RCC 7860 (cell line): ENCODE data around the gene EID3.
A peak's percentile ranks its signal among the peaks of the same experiment; 100 is the strongest.
"Not testable (repeated sequence)": the region's sequence is repeated elsewhere in the genome, so short reads cannot be mapped to it uniquely, and the experiment has no call there.

Experiments used
- DNase-seq: peaks from one replicate; pipeline ENCODE4 v3.0.0-alpha.2; 2015; ENCODE audit warnings: low spot score
- FAIRE-seq: peaks from 2 replicates; lab custom pipeline; 2012; peaks lifted over from hg19 to GRCh38; lab: Jason Lieb, UNC

The EID3 gene

DNA sequence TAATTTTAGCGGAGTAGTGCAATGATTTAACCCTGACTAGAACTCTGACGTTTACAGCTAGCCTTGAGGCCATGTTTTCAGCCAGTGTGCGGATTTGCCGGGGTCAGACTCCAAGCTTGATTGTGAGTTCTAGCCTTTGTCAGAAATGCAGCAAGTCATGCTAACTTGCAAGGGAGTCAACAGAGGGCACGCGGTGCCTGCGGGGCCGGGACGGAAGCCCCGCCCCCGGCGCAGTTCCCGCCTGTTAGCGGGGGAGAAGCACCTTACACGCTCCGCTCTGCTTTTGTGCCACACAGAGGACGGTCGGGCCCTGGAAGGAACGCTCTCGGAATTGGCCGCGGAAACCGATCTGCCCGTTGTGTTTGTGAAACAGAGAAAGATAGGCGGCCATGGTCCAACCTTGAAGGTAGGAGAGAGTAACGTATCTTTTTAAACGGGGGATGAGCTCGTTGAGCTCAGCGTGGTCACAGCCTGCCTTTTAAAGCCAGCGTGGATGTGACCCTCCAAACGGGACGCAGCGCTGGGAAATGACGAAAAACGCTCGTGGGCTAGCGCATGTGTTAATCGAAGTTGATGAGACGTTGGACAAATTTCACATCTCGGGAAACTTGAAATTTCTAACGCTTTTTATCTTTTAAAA lies 14.8 kb upstream of the EID3 start:
- FAIRE-seq (peak; percentile 44), DNase-seq (peak; percentile 78)

DNA sequence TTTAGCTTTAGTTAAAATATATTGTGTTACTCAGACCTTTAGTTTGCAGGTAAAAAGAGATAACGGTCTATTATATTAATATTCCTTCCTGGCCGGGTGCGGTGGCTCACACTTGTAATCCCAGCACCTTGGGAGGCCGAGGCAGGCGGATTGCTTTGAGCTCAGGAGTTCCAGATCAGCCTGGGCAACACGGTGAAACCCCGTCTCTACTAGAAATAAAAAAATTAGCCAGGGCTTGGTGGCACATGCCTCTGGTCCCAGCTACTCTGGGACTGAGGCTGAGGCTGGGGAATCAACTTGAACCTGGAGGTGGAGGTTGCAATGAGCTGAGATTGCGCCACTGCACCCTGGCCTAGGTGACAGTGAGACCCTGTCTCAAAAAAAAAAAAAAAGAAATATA lies 13.2 kb upstream of the EID3 start:
- no peak for FAIRE-seq
- no peak for DNase-seq

DNA sequence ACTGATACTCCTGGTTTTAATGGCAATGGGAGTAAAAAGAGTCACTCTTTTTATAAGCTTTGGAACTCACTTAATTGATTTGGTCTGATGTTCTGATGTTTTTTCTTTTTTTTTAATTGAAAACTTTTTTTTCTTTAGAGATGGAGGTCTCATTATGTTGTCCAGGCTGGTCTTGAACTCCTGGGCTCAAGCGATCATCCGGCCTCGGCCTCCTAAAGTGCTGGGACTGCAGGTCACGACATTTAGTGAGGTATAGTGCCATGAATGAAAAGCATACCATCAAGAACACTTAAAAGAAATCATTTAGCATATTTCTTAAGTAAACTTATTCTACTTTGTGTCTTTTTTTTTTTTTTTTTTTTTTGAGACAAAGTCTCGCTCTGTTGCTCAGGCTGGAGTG lies 12.7 kb upstream of the EID3 start:
- DNase-seq (no peak), FAIRE-seq (no peak)

GRCh38 chr12:104291867-104292524 lies 11.5 kb upstream of the EID3 start:
- DNase-seq (no peak), FAIRE-seq (no peak)

- DNase-seq, result no peak
- no peak for FAIRE-seq
Observed at GRCh38 chr12:104292872-104293794, 10.4 kb upstream of the EID3 start.

GRCh38 chr12:104294158-104294859 lies 9.2 kb upstream of the EID3 start:
- DNase-seq, FAIRE-seq: not testable (repeated sequence)

DNA sequence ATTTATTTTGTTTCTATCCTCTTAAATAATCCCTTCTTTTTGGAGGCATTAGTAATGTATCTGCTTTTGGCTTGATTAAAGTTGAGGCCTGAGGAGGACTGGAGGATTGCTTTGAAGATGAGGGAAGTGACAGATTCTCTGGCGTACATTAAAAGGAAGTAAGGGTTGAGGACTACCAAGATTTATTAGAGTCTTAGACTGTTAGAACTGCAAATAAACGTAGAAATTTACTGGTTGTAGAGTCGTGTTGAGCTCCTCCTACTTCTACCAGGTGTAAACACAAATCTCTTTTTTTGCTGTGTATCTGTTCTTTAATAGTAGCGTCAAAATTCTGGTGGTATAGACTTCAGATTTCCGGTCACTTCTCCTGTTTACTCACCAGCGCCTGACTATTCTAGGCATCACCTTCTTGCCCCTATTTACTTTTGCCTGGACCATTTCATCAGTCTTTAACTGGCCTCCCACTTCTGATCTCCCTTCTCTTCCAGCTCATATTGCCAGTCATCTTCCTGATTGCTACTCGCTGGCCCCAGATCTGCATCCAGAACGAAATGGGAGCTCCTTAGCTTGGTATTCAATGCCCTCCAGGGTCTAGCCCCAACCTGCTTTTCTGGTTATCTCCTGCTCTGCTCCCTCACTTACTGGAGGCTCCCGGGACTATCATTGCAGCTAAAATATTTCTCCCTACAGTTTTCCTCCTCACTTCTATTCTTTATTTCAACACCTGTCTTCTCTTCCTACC lies 8.4 kb upstream of the EID3 start:
- no peak for DNase-seq
- FAIRE-seq, result no peak

GRCh38 chr12:104295954-104296353 lies 7.6 kb upstream of the EID3 start:
- DNase-seq (no peak), FAIRE-seq (no peak)

GRCh38 chr12:104296718-104297117 lies 6.8 kb upstream of the EID3 start:
- FAIRE-seq, result no peak

DNA sequence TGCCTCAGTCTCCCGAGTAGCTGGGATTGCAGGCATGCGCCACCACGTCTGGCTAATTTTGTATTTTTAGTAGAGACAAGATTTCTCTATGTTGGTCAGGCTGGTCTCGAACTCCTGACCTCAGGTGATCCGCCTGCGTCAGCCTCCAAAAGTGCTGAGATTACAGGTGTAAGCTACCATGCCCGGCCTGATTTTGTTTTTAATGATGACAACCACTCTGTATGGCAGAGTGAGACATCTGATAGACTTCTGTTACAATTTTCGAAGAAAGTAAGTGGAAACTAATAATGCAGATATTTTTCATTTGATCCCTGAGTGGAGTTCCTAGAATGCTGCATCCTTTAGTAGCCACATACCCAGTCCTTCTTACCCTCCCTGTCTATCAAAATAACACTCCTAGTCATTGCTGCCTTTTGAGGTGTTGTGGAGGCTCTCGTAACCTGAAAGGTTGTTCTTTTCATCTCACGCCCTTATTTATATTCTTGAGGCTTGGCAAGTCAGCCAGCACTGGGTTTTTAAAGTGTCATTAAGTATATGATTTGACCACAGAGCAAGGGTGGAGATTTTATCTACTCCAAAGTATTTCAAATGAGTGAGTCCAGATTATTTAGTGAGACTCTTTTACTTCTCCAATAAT lies 5.9 kb upstream of the EID3 start:
- FAIRE-seq, result no peak

More at GRCh38 chr12:104296718-104297117, 6.8 kb upstream of the EID3 start:
- DNase-seq, result no peak

GRCh38 chr12:104299842-104300481 lies 3.6 kb upstream of the EID3 start:
- FAIRE-seq (no peak), DNase-seq (no peak)

More for the DNA sequence above, 5.9 kb upstream of the EID3 start:
- no peak for DNase-seq

GRCh38 chr12:104304261-104305009 lies 896 bp downstream of the EID3 start:
- DNase-seq, result no peak
- no peak for FAIRE-seq

DNA sequence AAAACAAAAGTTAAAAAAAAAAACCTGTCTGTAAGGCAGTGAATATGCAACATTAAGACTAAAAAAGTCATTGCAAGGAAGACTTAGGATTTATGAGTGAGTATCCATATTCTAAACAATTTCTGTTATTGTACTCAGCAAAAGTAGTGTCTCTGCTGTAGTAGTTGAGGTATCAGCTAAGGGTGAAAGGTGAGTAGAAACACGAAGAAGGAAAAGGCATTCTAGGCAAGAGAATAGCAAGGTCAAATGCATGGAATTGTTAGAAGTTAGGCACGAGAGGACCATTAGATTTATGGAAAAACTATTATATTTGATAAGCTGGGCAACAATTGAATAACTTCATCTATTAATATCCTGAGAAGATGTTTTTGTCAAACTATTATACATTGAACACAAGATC lies 1.8 kb downstream of the EID3 start:
- FAIRE-seq, result no peak
- DNase-seq, result no peak

DNA sequence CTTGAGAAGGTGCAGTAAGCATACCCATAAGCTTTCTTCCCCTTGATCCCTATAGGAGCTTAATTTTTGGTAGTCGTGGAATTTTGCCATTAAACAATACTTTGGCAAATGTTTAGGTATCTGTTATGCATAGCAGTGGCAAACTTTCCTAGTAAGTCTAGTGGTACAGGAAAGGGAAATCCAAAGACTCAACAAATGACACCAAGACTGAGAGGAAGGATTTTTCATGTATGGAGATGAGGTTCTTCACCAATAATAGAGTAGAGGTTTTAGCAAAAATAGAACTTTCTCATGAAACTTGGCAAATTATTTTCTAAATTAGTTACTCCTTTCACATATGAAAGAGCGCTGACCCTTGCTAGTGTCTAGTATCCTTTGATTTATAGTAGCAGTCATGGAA lies 2.8 kb downstream of the EID3 start:
- no peak for DNase-seq
- no peak for FAIRE-seq

GRCh38 chr12:104306943-104307654 lies 3.6 kb downstream of the EID3 start:
- FAIRE-seq, result no peak
- no peak for DNase-seq

DNA sequence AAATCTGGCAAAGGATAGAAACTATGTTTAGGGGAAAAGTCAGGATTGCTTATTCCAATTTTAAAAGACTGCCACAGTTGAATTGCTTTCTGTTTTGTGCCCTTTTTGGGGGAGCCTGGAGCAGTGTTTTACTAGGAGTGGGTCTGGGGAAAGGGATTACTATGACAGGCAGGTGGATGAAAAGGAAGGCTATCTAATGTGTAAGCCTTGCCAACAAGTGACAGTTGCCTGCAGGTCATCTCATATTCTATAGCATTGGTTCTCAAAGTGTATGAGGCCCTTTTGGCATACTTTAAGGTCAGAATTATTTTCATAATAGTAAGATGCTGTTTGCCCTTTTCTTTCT lies 4.1 kb downstream of the EID3 start:
- FAIRE-seq (no peak), DNase-seq (no peak)

- FAIRE-seq, result no peak
- DNase-seq, result no peak
Observed at GRCh38 chr12:104309446-104309993, 6.0 kb downstream of the EID3 start.
